HepG2 (cell line): ENCODE measurements around the gene IRF7. TPM values are rescaled to one million over a fixed set of nuclear protein-coding genes. Genes with fewer than 3 reads are reported as not detected.

ENCODE experiments used
- BCL6 ChIP-seq: IDR thresholded peaks from 2 replicates; pipeline ENCODE4 v1.6.1; 2016; ENCODE audit warnings: missing genetic modification reagents, missing compliant biosample characterization
- ELF1 ChIP-seq: sonication (generic); formaldehyde crosslinking; IDR thresholded peaks from 2 replicates; pipeline ENCODE4 v1.4.0; 2020; ENCODE audit warnings: missing genetic modification reagents
- EP300 ChIP-seq, 3 experiments: sonication (generic) in 1 of 3; formaldehyde crosslinking in 1 of 3; IDR thresholded peaks; 2 replicates each; pipeline versions ENCODE4 v1.5.1 to v1.6.1; 2011 to 2020; ENCODE audit warnings: low read depth in 2 of 3, low read length in 2 of 3, borderline replicate concordance in 1 of 3, improper control_type of control experiment in 1 of 3, mild to moderate bottlenecking in 1 of 3, missing genetic modification reagents in 1 of 3, moderate library complexity in 1 of 3
- FOXC1 ChIP-seq: sonication (generic); formaldehyde crosslinking; IDR thresholded peaks from 2 replicates; pipeline ENCODE4 v1.8.0; 2022; ENCODE audit warnings: mild to moderate bottlenecking, missing genetic modification reagents, borderline replicate concordance
- FOXK1 ChIP-seq: sonication (generic); formaldehyde crosslinking; IDR thresholded peaks from 2 replicates; pipeline ENCODE4 v1.4.0; 2020; ENCODE audit warnings: low read depth, missing genetic modification reagents, borderline replicate concordance
- KAT8 ChIP-seq: IDR thresholded peaks from 2 replicates; pipeline ENCODE4 v1.6.1; 2016; ENCODE audit warnings: missing genetic modification reagents, missing compliant biosample characterization
- MIER2 ChIP-seq: IDR thresholded peaks from 2 replicates; pipeline ENCODE4 v1.6.1; 2016; ENCODE audit warnings: missing biosample characterization, missing genetic modification reagents
- NCOA2 ChIP-seq: sonication (generic); formaldehyde crosslinking; IDR thresholded peaks from 2 replicates; pipeline ENCODE4 v1.8.0; 2022; ENCODE audit warnings: inconsistent platforms
- RFX5 ChIP-seq: IDR thresholded peaks from 2 replicates; pipeline ENCODE4 v1.6.1; 2011; ENCODE audit warnings: low read depth, low read length, improper control_type of control experiment
- RXRA ChIP-seq: sonication (generic); formaldehyde crosslinking; IDR thresholded peaks from 2 replicates; pipeline ENCODE4 v1.5.1; 2020; ENCODE audit warnings: missing genetic modification reagents
- STAG1 ChIP-seq: sonication (generic); formaldehyde crosslinking; IDR thresholded peaks from 2 replicates; pipeline ENCODE4 v1.4.0; 2020; ENCODE audit warnings: missing genetic modification reagents
- ZBTB38 ChIP-seq: sonication (generic); formaldehyde crosslinking; IDR thresholded peaks from 2 replicates; pipeline ENCODE4 v1.5.1; 2020; ENCODE audit warnings: mild to moderate bottlenecking, missing genetic modification reagents
- ZNF326 ChIP-seq: sonication (generic); formaldehyde crosslinking; IDR thresholded peaks from 2 replicates; pipeline ENCODE4 v1.4.0; 2020; ENCODE audit warnings: missing genetic modification reagents, borderline replicate concordance
- ZNF556 ChIP-seq: sonication (generic); formaldehyde crosslinking; IDR thresholded peaks from 2 replicates; pipeline ENCODE4 v1.4.0; 2020; ENCODE audit warnings: mild to moderate bottlenecking, missing genetic modification reagents, borderline replicate concordance
- ZNF589 ChIP-seq: sonication (generic); formaldehyde crosslinking; conservative IDR thresholded peaks from 2 replicates; pipeline ENCODE4 v1.8.0; 2022; ENCODE audit warnings: mild to moderate bottlenecking, moderate library complexity, missing genetic modification reagents
- ZNF773 ChIP-seq: sonication (generic); formaldehyde crosslinking; IDR thresholded peaks from 2 replicates; pipeline ENCODE4 v1.4.0; 2020; ENCODE audit warnings: missing genetic modification reagents, borderline replicate concordance
- polyA plus RNA-seq, 8 experiments: library from polyadenylated mRNA; depleted of rRNA in 3 of 8; stranded (reverse) in 7 of 8; unstranded in 1 of 8; fragments of >200 nt; fragmentation: Illumina TruSeq in 4 of 8; extraction: Trizol in 4 of 8; gene quantifications; 2 replicates each; pipeline versions ENCODE4 v1.2.1 to v1.2.3, GENCODE V29; 2011 to 2016; ENCODE audit warnings: low read depth in 4 of 8, missing spikeins in 1 of 8, mixed read lengths in 1 of 8; ENCODE audit not compliant: insufficient read depth in 1 of 8
- total RNA-seq, 5 experiments: library from RNA; depleted of rRNA; stranded (reverse); fragments of >200 nt; fragmentation: Illumina TruSeq; extraction: Trizol; gene quantifications; 2 replicates each; pipeline ENCODE4 v1.2.3, GENCODE V29; 2016; ENCODE audit warnings: low read depth in 1 of 5
- TF ChIP-seq, protein P1 (sequence below): sonication (generic); formaldehyde crosslinking; IDR thresholded peaks from 2 replicates; pipeline ENCODE4 v1.5.0; 2020; ENCODE audit warnings: missing genetic modification reagents
- TF ChIP-seq, protein P2 (sequence below): sonication (generic); formaldehyde crosslinking; IDR thresholded peaks from 2 replicates; pipeline ENCODE4 v1.5.0; 2020; ENCODE audit warnings: mild to moderate bottlenecking, missing genetic modification reagents, moderate library complexity
- TF ChIP-seq, protein P3 (sequence below): sonication (generic); formaldehyde crosslinking; IDR thresholded peaks from 2 replicates; pipeline ENCODE4 v1.4.0; 2020; ENCODE audit warnings: missing genetic modification reagents, borderline replicate concordance
- TF ChIP-seq, protein P4 (sequence below): sonication (generic); formaldehyde crosslinking; IDR thresholded peaks from 2 replicates; pipeline ENCODE4 v1.8.0; 2022; ENCODE audit warnings: missing genetic modification reagents, mild to moderate bottlenecking, inconsistent platforms, borderline replicate concordance

IRF7 gene
- total and polyA plus RNA-seq, 2 of the 13 experiments (the other 11 are each of a cell fraction or from before 2014, with no cell fraction given): not detected

DNA sequence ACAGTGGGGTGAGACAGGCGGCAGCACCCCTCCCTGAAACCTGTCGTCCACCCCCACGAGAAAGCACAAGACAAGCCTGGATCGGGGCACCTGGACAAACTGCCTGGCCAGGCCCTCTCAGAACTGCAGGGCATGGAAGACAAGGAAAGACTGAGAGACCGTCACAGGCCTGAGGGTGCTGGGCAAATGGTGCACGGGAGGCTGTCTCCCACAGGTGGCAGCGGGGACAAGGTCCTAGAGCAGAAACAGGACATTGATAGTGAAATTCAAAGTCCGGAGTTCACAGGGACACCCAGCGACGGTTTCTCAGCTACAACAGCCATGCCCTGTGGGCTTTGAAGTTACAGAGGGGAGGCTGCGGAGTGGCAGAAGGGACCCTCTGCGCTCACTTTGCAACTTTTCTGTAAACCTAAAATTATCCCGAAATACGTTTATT is 42.0 kb upstream of the IRF7 start (continued):
- TF ChIP-seq, protein P1, sequence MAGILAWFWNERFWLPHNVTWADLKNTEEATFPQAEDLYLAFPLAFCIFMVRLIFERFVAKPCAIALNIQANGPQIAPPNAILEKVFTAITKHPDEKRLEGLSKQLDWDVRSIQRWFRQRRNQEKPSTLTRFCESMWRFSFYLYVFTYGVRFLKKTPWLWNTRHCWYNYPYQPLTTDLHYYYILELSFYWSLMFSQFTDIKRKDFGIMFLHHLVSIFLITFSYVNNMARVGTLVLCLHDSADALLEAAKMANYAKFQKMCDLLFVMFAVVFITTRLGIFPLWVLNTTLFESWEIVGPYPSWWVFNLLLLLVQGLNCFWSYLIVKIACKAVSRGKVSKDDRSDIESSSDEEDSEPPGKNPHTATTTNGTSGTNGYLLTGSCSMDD (CRISPR knock-in tag): no peak
- TF ChIP-seq, protein P2, sequence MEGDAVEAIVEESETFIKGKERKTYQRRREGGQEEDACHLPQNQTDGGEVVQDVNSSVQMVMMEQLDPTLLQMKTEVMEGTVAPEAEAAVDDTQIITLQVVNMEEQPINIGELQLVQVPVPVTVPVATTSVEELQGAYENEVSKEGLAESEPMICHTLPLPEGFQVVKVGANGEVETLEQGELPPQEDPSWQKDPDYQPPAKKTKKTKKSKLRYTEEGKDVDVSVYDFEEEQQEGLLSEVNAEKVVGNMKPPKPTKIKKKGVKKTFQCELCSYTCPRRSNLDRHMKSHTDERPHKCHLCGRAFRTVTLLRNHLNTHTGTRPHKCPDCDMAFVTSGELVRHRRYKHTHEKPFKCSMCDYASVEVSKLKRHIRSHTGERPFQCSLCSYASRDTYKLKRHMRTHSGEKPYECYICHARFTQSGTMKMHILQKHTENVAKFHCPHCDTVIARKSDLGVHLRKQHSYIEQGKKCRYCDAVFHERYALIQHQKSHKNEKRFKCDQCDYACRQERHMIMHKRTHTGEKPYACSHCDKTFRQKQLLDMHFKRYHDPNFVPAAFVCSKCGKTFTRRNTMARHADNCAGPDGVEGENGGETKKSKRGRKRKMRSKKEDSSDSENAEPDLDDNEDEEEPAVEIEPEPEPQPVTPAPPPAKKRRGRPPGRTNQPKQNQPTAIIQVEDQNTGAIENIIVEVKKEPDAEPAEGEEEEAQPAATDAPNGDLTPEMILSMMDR: peak; percentile 53
- TF ChIP-seq ZNF773 (CRISPR knock-in tag) (no peak), EP300 (IDR thresholded peaks at IDR 0.05; ENCODE audit: low read depth in 2 of 2, low read length in 2 of 2) (peak in 1 of 2 experiments; percentile 43; a peak in 1 of 4 replicates), EP300 (CRISPR knock-in tag; IDR thresholded peaks at IDR 0.05; ENCODE audit: borderline replicate concordance) (no peak), KAT8 (CRISPR knock-in tag) (no peak), ZBTB38 (CRISPR knock-in tag) (peak; percentile 53), ELF1 (no peak), STAG1 (CRISPR knock-in tag) (peak; percentile 31), ZNF589 (CRISPR knock-in tag) (no peak), NCOA2 (0 out of 2 replicates have a peak, but pooled peaks have one; percentile 22), FOXC1 (CRISPR knock-in tag) (no peak), RXRA (CRISPR knock-in tag) (peak; percentile 79), RFX5 (no peak), ZNF326 (no peak), MIER2 (CRISPR knock-in tag) (no peak), BCL6 (no peak), ZNF556 (0 out of 2 replicates have a peak, but pooled peaks have one; percentile 49), FOXK1 (CRISPR knock-in tag) (no peak)
- TF ChIP-seq, protein P3, sequence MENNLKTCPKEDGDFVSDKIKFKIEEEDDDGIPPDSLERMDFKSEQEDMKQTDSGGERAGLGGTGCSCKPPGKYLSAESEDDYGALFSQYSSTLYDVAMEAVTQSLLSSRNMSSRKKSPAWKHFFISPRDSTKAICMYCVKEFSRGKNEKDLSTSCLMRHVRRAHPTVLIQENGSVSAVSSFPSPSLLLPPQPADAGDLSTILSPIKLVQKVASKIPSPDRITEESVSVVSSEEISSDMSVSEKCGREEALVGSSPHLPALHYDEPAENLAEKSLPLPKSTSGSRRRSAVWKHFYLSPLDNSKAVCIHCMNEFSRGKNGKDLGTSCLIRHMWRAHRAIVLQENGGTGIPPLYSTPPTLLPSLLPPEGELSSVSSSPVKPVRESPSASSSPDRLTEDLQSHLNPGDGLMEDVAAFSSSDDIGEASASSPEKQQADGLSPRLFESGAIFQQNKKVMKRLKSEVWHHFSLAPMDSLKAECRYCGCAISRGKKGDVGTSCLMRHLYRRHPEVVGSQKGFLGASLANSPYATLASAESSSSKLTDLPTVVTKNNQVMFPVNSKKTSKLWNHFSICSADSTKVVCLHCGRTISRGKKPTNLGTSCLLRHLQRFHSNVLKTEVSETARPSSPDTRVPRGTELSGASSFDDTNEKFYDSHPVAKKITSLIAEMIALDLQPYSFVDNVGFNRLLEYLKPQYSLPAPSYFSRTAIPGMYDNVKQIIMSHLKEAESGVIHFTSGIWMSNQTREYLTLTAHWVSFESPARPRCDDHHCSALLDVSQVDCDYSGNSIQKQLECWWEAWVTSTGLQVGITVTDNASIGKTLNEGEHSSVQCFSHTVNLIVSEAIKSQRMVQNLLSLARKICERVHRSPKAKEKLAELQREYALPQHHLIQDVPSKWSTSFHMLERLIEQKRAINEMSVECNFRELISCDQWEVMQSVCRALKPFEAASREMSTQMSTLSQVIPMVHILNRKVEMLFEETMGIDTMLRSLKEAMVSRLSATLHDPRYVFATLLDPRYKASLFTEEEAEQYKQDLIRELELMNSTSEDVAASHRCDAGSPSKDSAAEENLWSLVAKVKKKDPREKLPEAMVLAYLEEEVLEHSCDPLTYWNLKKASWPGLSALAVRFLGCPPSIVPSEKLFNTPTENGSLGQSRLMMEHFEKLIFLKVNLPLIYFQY (CRISPR knock-in tag): no peak
- TF ChIP-seq, protein P4, sequence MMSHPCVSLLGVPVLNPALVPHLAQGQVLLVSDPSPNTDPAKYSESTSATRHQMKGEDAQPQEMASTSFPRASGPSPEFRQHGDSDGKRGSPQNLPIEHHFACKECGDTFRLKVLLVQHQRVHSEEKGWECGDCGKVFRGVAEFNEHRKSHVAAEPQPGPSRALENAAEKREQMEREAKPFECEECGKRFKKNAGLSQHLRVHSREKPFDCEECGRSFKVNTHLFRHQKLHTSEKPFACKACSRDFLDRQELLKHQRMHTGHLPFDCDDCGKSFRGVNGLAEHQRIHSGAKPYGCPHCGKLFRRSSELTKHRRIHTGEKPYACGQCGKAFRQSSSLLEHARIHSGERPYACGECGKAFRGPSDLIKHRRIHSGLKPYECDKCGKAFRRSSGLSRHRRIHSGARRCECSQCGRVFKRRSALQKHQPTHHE: no peak
